GM18507 (cell line): Measurements from ENCODE around the gene COL25A1.
"Not testable (repeated sequence)": the region's sequence is repeated elsewhere in the genome, so short reads cannot be mapped to it uniquely, and the experiment has no call there.

Experiments used
- DNase-seq: peaks from one replicate; pipeline ENCODE4 v3.0.0; 2011; ENCODE audit warnings: low read depth; ENCODE audit not compliant: insufficient read length; ENCODE audit errors: extremely low spot score
- FAIRE-seq: peaks from 2 replicates; lab custom pipeline; 2011; peaks lifted over from hg19 to GRCh38; lab: Jason Lieb, UNC

Gene COL25A1

GRCh38 chr4:108943976-108944591 lies 358.4 kb downstream of the COL25A1 start:
- DNase-seq (no peak), FAIRE-seq (no peak)

GRCh38 chr4:108943371-108943770 lies 359.1 kb downstream of the COL25A1 start:
- FAIRE-seq, result no peak
- DNase-seq, result no peak

- DNase-seq (no peak), FAIRE-seq (no peak)
Measured at GRCh38 chr4:108941904-108942430, 360.5 kb downstream of the COL25A1 start.

GRCh38 chr4:108940634-108941033 lies 361.8 kb downstream of the COL25A1 start:
- DNase-seq (no peak), FAIRE-seq (no peak)

- DNase-seq, result no peak
- FAIRE-seq, result no peak
Measured at GRCh38 chr4:108940149-108940548, 362.3 kb downstream of the COL25A1 start.

GRCh38 chr4:108937066-108937465 lies 365.4 kb downstream of the COL25A1 start:
- DNase-seq, result no peak
- FAIRE-seq, result no peak

- FAIRE-seq, DNase-seq: not testable (repeated sequence)
Measured at GRCh38 chr4:108933925-108934324, 368.5 kb downstream of the COL25A1 start.

- FAIRE-seq (no peak), DNase-seq (no peak)
Measured at GRCh38 chr4:108933046-108933445, 369.4 kb downstream of the COL25A1 start.

GRCh38 chr4:108931926-108932325 lies 370.5 kb downstream of the COL25A1 start:
- FAIRE-seq, result no peak

GRCh38 chr4:108930186-108930585 lies 372.3 kb downstream of the COL25A1 start:
- DNase-seq (no peak), FAIRE-seq (no peak)

More at GRCh38 chr4:108931926-108932325, 370.5 kb downstream of the COL25A1 start:
- no peak for DNase-seq

- DNase-seq, result no peak
- no peak for FAIRE-seq
Measured at GRCh38 chr4:108926781-108927180, 375.7 kb downstream of the COL25A1 start.

GRCh38 chr4:108926061-108926460 lies 376.4 kb downstream of the COL25A1 start:
- FAIRE-seq (no peak), DNase-seq (no peak)

- no peak for FAIRE-seq
- no peak for DNase-seq
Measured at GRCh38 chr4:108922191-108922590, 380.3 kb downstream of the COL25A1 start.

GRCh38 chr4:108920395-108921087 lies 381.9 kb downstream of the COL25A1 start:
- DNase-seq, result no peak

GRCh38 chr4:108919226-108919893 lies 383.1 kb downstream of the COL25A1 start:
- DNase-seq (no peak), FAIRE-seq (no peak)

More at GRCh38 chr4:108920395-108921087, 381.9 kb downstream of the COL25A1 start:
- FAIRE-seq, result no peak

- DNase-seq (no peak), FAIRE-seq (no peak)
Measured at GRCh38 chr4:108917255-108917654, 385.2 kb downstream of the COL25A1 start.

GRCh38 chr4:108916638-108917037 lies 385.8 kb downstream of the COL25A1 start:
- DNase-seq (no peak), FAIRE-seq (no peak)

GRCh38 chr4:108906866-108907367 lies 395.5 kb downstream of the COL25A1 start:
- FAIRE-seq (no peak), DNase-seq (no peak)

- DNase-seq (no peak), FAIRE-seq (no peak)
Measured at GRCh38 chr4:108906006-108906405, 396.5 kb downstream of the COL25A1 start.
